SK-N-SH (cell line): Measurements from ENCODE around the gene SLC26A8.

Source experiments
- CHD2 ChIP-seq: fragments of 150-350 bp; IDR thresholded peaks from 2 replicates; pipeline ENCODE4 v1.6.1; 2018; ENCODE audit warnings: low read length; ENCODE audit not compliant: partially characterized antibody
- EZH2phosphoT487 ChIP-seq: fragments of 200-600 bp; sonication (generic); IDR thresholded peaks from 2 replicates; pipeline ENCODE4 v1.6.1; 2017; ENCODE audit warnings: low read depth, mixed run types, mild to moderate bottlenecking, antibody characterized with exemption, moderate library complexity, borderline replicate concordance
- FOXM1 ChIP-seq: IDR thresholded peaks from 2 replicates; pipeline ENCODE4 v1.4.0; 2012; ENCODE audit warnings: low read depth, mild to moderate bottlenecking
- SMC3 ChIP-seq: IDR thresholded peaks from 2 replicates; pipeline ENCODE4 v1.6.1; 2012; ENCODE audit warnings: low read depth, low read length, improper control_type of control experiment
- TF ChIP-seq, protein P1 (sequence below): fragments of 200-600 bp; sonication (generic); IDR thresholded peaks from 2 replicates; pipeline ENCODE4 v1.6.1; 2017; ENCODE audit warnings: antibody characterized with exemption, mild to moderate bottlenecking, moderate library complexity
- TF ChIP-seq, protein P2 (sequence below): fragments of 150-350 bp; IDR thresholded peaks from 2 replicates; pipeline ENCODE4 v1.6.1; 2017; ENCODE audit warnings: antibody characterized with exemption, low read length, low read depth, borderline replicate concordance

DNA sequence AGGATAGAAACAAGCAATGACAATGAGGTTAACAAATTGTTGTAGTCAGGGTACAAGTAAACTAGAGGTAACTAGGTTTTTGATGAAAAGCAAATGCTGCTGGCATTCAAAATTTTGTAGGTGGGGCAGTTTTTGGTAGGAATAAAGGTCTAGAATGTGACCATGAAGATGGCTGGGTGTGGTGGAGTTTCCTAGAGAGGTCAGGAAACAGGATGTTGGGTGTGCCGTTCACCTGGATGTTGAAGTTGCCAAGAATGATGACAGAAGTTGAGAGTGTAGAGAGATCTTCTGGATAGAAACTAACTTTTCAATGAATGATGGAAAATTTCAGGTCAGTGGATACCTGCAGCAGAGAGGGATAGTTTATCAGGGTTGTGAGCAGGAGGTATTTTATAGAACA lies 25.9 kb upstream of the SLC26A8 start:
- TF ChIP-seq FOXM1 (no peak), SMC3 (no peak), EZH2phosphoT487 (no peak), CHD2 (no peak)
- TF ChIP-seq, protein P1, sequence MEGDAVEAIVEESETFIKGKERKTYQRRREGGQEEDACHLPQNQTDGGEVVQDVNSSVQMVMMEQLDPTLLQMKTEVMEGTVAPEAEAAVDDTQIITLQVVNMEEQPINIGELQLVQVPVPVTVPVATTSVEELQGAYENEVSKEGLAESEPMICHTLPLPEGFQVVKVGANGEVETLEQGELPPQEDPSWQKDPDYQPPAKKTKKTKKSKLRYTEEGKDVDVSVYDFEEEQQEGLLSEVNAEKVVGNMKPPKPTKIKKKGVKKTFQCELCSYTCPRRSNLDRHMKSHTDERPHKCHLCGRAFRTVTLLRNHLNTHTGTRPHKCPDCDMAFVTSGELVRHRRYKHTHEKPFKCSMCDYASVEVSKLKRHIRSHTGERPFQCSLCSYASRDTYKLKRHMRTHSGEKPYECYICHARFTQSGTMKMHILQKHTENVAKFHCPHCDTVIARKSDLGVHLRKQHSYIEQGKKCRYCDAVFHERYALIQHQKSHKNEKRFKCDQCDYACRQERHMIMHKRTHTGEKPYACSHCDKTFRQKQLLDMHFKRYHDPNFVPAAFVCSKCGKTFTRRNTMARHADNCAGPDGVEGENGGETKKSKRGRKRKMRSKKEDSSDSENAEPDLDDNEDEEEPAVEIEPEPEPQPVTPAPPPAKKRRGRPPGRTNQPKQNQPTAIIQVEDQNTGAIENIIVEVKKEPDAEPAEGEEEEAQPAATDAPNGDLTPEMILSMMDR, result no peak
- TF ChIP-seq, protein P2, sequence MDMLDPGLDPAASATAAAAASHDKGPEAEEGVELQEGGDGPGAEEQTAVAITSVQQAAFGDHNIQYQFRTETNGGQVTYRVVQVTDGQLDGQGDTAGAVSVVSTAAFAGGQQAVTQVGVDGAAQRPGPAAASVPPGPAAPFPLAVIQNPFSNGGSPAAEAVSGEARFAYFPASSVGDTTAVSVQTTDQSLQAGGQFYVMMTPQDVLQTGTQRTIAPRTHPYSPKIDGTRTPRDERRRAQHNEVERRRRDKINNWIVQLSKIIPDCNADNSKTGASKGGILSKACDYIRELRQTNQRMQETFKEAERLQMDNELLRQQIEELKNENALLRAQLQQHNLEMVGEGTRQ, result no peak
